RCC 7860 (cell line): ENCODE results near the gene LONP1.
"Not testable (repeated sequence)": the region's sequence is repeated elsewhere in the genome, so short reads cannot be mapped to it uniquely, and the experiment has no call there.

ENCODE experiments used
- DNase-seq: peaks from one replicate; pipeline ENCODE4 v3.0.0-alpha.2; 2015; ENCODE audit warnings: low spot score
- FAIRE-seq: peaks from 2 replicates; lab custom pipeline; 2012; peaks lifted over from hg19 to GRCh38; lab: Jason Lieb, UNC

LONP1 gene

GRCh38 chr19:5714816-5715215, 5.1 kb downstream of the LONP1 start:
- FAIRE-seq: no peak
- no peak for DNase-seq

GRCh38 chr19:5713228-5713627, 6.7 kb downstream of the LONP1 start:
- FAIRE-seq: no peak

GRCh38 chr19:5711713-5712161, 8.2 kb downstream of the LONP1 start:
- FAIRE-seq: no peak
- DNase-seq: no peak

More at GRCh38 chr19:5713228-5713627, 6.7 kb downstream of the LONP1 start:
- DNase-seq: no peak

GRCh38 chr19:5711025-5711424, 8.9 kb downstream of the LONP1 start:
- no peak for DNase-seq

GRCh38 chr19:5707576-5708575, 12.1 kb downstream of the LONP1 start:
- FAIRE-seq (no peak), DNase-seq (no peak)

More at GRCh38 chr19:5711025-5711424, 8.9 kb downstream of the LONP1 start:
- no peak for FAIRE-seq

GRCh38 chr19:5706876-5707573, 12.9 kb downstream of the LONP1 start:
- FAIRE-seq: no peak
- DNase-seq: no peak

GRCh38 chr19:5705552-5705951, 14.4 kb downstream of the LONP1 start:
- FAIRE-seq (no peak), DNase-seq (no peak)

GRCh38 chr19:5703819-5704818, 15.8 kb downstream of the LONP1 start:
- no peak for FAIRE-seq
- no peak for DNase-seq

GRCh38 chr19:5702053-5702410, 17.9 kb downstream of the LONP1 start:
- not testable (repeated sequence) for DNase-seq, FAIRE-seq

- no peak for FAIRE-seq
- no peak for DNase-seq
Observed at GRCh38 chr19:5700455-5701092, 19.4 kb downstream of the LONP1 start.

GRCh38 chr19:5698635-5699422, 21.1 kb downstream of the LONP1 start:
- FAIRE-seq (no peak), DNase-seq (no peak)

- no peak for DNase-seq
- no peak for FAIRE-seq
Observed at GRCh38 chr19:5697890-5698634, 21.9 kb downstream of the LONP1 start.

- FAIRE-seq: no peak
- DNase-seq: no peak
Observed at GRCh38 chr19:5697022-5697889, 22.7 kb downstream of the LONP1 start.

- DNase-seq (no peak), FAIRE-seq (no peak)
Observed at GRCh38 chr19:5696196-5697021, 23.5 kb downstream of the LONP1 start.

GRCh38 chr19:5695649-5696195, 24.2 kb downstream of the LONP1 start:
- FAIRE-seq (no peak), DNase-seq (no peak)

- FAIRE-seq (no peak), DNase-seq (no peak)
Observed at GRCh38 chr19:5694956-5695648, 24.8 kb downstream of the LONP1 start.
